Neural progenitor cell (in vitro differentiated cells): ENCODE results near the gene MGAT4A. TPM values are rescaled to one million over a fixed set of nuclear protein-coding genes. Genes with fewer than 3 reads are reported as not detected.

Source experiments
- DNase-seq: peaks from one replicate; pipeline ENCODE4 v3.0.0-alpha.2; 2016; ENCODE audit warnings: low spot score
- H2AFZ ChIP-seq: fragments of 200-600 bp; sonication (generic); replicated peaks from 2 replicates; pipeline ENCODE4 v1.6.1; 2016; ENCODE audit warnings: antibody characterized with exemption
- H3F3A ChIP-seq: fragments of 200-600 bp; sonication (generic); 2 replicates; pipeline ENCODE4 v1.6.1; 2016; ENCODE audit warnings: antibody characterized with exemption, low read depth
- H3K27ac ChIP-seq: fragments of 200-600 bp; sonication (generic); 2 replicates; pipeline ENCODE4 v1.5.1; 2016; ENCODE audit warnings: mild to moderate bottlenecking
- H3K27me3 ChIP-seq: fragments of 200-600 bp; sonication (generic); 2 replicates; pipeline ENCODE4 v1.6.1; 2016; ENCODE audit warnings: mild to moderate bottlenecking, moderate library complexity
- H3K36me3 ChIP-seq: fragments of 200-600 bp; sonication (generic); 2 replicates; pipeline ENCODE4 v1.5.1; 2016
- H3K4me1 ChIP-seq: fragments of 200-600 bp; sonication (generic); 2 replicates; pipeline ENCODE4 v1.6.1; 2016; ENCODE audit warnings: mixed run types
- H3K4me2 ChIP-seq: fragments of 200-600 bp; sonication (generic); 2 replicates; pipeline ENCODE4 v1.6.1; 2016
- H3K4me3 ChIP-seq: fragments of 200-600 bp; sonication (generic); 2 replicates; pipeline ENCODE4 v1.5.1; 2016
- H3K79me2 ChIP-seq: fragments of 200-600 bp; sonication (generic); 2 replicates; pipeline ENCODE4 v1.6.1; 2016; ENCODE audit warnings: low read depth
- H3K9ac ChIP-seq: fragments of 200-600 bp; sonication (generic); 2 replicates; pipeline ENCODE4 v1.6.1; 2016
- H3K9me3 ChIP-seq: fragments of 200-600 bp; sonication (generic); 2 replicates; pipeline ENCODE4 v1.5.1; 2016; ENCODE audit warnings: low read depth
- H4K20me1 ChIP-seq: fragments of 200-600 bp; sonication (generic); 2 replicates; pipeline ENCODE4 v1.6.1; 2016; ENCODE audit warnings: low read depth
- H3K27ac Mint-ChIP-seq: 3 replicates; pipeline ENCODE4 v1.8.0; 2021; ENCODE audit warnings: mixed read lengths
- H3K27me3 Mint-ChIP-seq: 2 replicates; pipeline ENCODE4 v1.8.0; 2022; ENCODE audit warnings: low read depth, mild to moderate bottlenecking, inconsistent platforms, moderate library complexity, mixed read lengths; ENCODE audit not compliant: insufficient read depth
- H3K36me3 Mint-ChIP-seq: 3 replicates; pipeline ENCODE4 v1.8.0; 2021; ENCODE audit warnings: mixed read lengths
- H3K4me1 Mint-ChIP-seq: 3 replicates; pipeline ENCODE4 v1.8.0; 2021; ENCODE audit warnings: mixed read lengths
- H3K4me3 Mint-ChIP-seq: 3 replicates; pipeline ENCODE4 v1.8.0; 2021; ENCODE audit warnings: mild to moderate bottlenecking, moderate library complexity, mixed read lengths
- H3K9me3 Mint-ChIP-seq: 3 replicates; pipeline ENCODE4 v1.8.0; 2020; ENCODE audit warnings: mixed read lengths
- CTCF ChIP-seq: fragments of 200-600 bp; sonication (generic); IDR thresholded peaks from 2 replicates; pipeline ENCODE4 v1.5.1; 2017; ENCODE audit warnings: antibody characterized with exemption, mild to moderate bottlenecking
- EZH2 ChIP-seq: fragments of 200-600 bp; sonication (generic); IDR thresholded peaks from 2 replicates; pipeline ENCODE4 v1.6.1; 2017; ENCODE audit warnings: antibody characterized with exemption, mild to moderate bottlenecking, moderate library complexity
- EZH2phosphoT487 ChIP-seq: fragments of 200-600 bp; sonication (generic); IDR thresholded peaks from 2 replicates; pipeline ENCODE4 v1.6.1; 2017; ENCODE audit warnings: antibody characterized with exemption
- total RNA-seq: library from RNA; depleted of rRNA; stranded (reverse); fragments of >200 nt; gene quantifications from 2 replicates; pipeline ENCODE4 v1.2.3, GENCODE V29; 2015; ENCODE audit warnings: low replicate concordance

Gene MGAT4A
- total RNA-seq, 1 donor from 2014 or later, result 8.0 TPM

- Histone ChIP-seq H3F3A (no peaks in the 10 kb centered on the region), H3K27ac (no peak overlapping the region), H3K9ac (no peak overlapping the region), H3K4me1 (no peaks in the 10 kb centered on the region), H4K20me1 (no peaks in the 10 kb centered on the region), H3K27me3 (no peaks in the 10 kb centered on the region), H2AFZ (no peak overlapping the region), H3K9me3 (no peaks in the 10 kb centered on the region), H3K4me3 (no peak overlapping the region), H3K4me2 (no peak overlapping the region), H3K36me3 (no peaks in the 10 kb centered on the region), H3K79me2 (no peaks in the 10 kb centered on the region)
- Mint-ChIP-seq H3K27me3 (no peaks in the 10 kb centered on the region), H3K4me3 (no peak overlapping the region), H3K36me3 (no peaks in the 10 kb centered on the region), H3K4me1 (no peaks in the 10 kb centered on the region), H3K9me3 (no peaks in the 10 kb centered on the region), H3K27ac (no peak overlapping the region)
- TF ChIP-seq EZH2phosphoT487 (no peak), EZH2 (no peak), CTCF (no peak)
- no peak for DNase-seq
Measured at GRCh38 chr2:98702858-98703620, 27.9 kb downstream of the MGAT4A start.

- Mint-ChIP-seq H3K4me1 (no peaks in the 10 kb centered on the region), H3K36me3 (no peaks in the 10 kb centered on the region), H3K4me3 (no peak overlapping the region), H3K27ac (no peak overlapping the region), H3K9me3 (no peaks in the 10 kb centered on the region), H3K27me3 (no peaks in the 10 kb centered on the region)
- Histone ChIP-seq H3K9ac (no peak overlapping the region), H3K79me2 (no peaks in the 10 kb centered on the region), H3K4me2 (no peak overlapping the region), H3K27me3 (no peaks in the 10 kb centered on the region), H4K20me1 (no peaks in the 10 kb centered on the region), H3F3A (no peaks in the 10 kb centered on the region), H2AFZ (no peak overlapping the region), H3K36me3 (no peaks in the 10 kb centered on the region), H3K4me3 (no peak overlapping the region), H3K4me1 (no peaks in the 10 kb centered on the region), H3K27ac (no peak overlapping the region), H3K9me3 (no peaks in the 10 kb centered on the region)
- DNase-seq, result no peak
- TF ChIP-seq CTCF, result no peak
- TF ChIP-seq EZH2, result no peak
- no peak for TF ChIP-seq EZH2phosphoT487
Measured at GRCh38 chr2:98702127-98702802, 28.7 kb downstream of the MGAT4A start.

GRCh38 chr2:98701230-98701629 is 29.7 kb downstream of the MGAT4A start:
- Mint-ChIP-seq H3K27ac (no peak overlapping the region), H3K36me3 (no peaks in the 10 kb centered on the region), H3K4me3 (no peak overlapping the region), H3K9me3 (no peaks in the 10 kb centered on the region), H3K27me3 (no peaks in the 10 kb centered on the region), H3K4me1 (no peaks in the 10 kb centered on the region)
- no peak for DNase-seq
- no peaks in the 10 kb centered on the region for H3F3A ChIP-seq
- H3K4me1 ChIP-seq, result no peaks in the 10 kb centered on the region
- no peak overlapping the region for H3K4me2 ChIP-seq
- no peaks in the 10 kb centered on the region for H3K36me3 ChIP-seq
- no peaks in the 10 kb centered on the region for H3K27me3 ChIP-seq
- no peak overlapping the region for H3K9ac ChIP-seq
- H3K4me3 ChIP-seq, result no peak overlapping the region
- no peak overlapping the region for H2AFZ ChIP-seq
- no peaks in the 10 kb centered on the region for H3K79me2 ChIP-seq
- H4K20me1 ChIP-seq, result no peaks in the 10 kb centered on the region
- TF ChIP-seq EZH2 (no peak), CTCF (no peak), EZH2phosphoT487 (no peak)
- H3K27ac ChIP-seq, result no peak overlapping the region
- H3K9me3 ChIP-seq, result no peaks in the 10 kb centered on the region
